H1 (cell line): Measurements from ENCODE around the gene ENTPD1. TPM values are rescaled to one million over a fixed set of nuclear protein-coding genes. Genes with fewer than 3 reads are reported as not detected.

Experiments used
- CTCF ChIA-PET: fragments of 300-600 bp; sonication (Branson Sonifier 250); formaldehyde crosslinking; loops from one replicate; lab custom pipeline; 2021; ENCODE audit not compliant: partially characterized antibody; lab: Charles Lee
- POLR2A ChIA-PET: fragments of 300-600 bp; sonication (Branson Sonifier 250); formaldehyde crosslinking; loops from one replicate; lab custom pipeline; 2021; ENCODE audit warnings: inconsistent platforms; ENCODE audit not compliant: partially characterized antibody; lab: Charles Lee
- DNase-seq, 2 experiments: peaks; one replicate each; pipeline versions ENCODE4 v3.0.0 to v3.0.0-alpha.2; 2010 to 2022; ENCODE audit warnings: low spot score in 2 of 2, low read depth in 1 of 2, mixed read lengths in 1 of 2
- FAIRE-seq: peaks from 2 replicates; lab custom pipeline; 2011; peaks lifted over from hg19 to GRCh38; lab: Jason Lieb, UNC
- H2AFZ ChIP-seq: 2 replicates; pipeline ENCODE4 v1.8.1; 2012; ENCODE audit warnings: low read length, inconsistent platforms
- H2AK5ac ChIP-seq: 2 replicates; pipeline ENCODE4 v1.6.1; 2013; ENCODE audit warnings: low read depth, low read length
- H2BK120ac ChIP-seq: replicated peaks from 2 replicates; pipeline ENCODE3; 2013; ENCODE audit warnings: low read depth, low read length, inconsistent platforms
- H2BK12ac ChIP-seq: 2 replicates; pipeline ENCODE4 v1.6.1; 2013; ENCODE audit warnings: low read depth, low read length
- H2BK15ac ChIP-seq: 2 replicates; pipeline ENCODE4 v1.6.1; 2013; ENCODE audit warnings: low read length
- H2BK20ac ChIP-seq: 2 replicates; pipeline ENCODE4 v1.6.1; 2013; ENCODE audit warnings: low read length
- H2BK5ac ChIP-seq: 2 replicates; pipeline ENCODE4 v1.6.1; 2013; ENCODE audit warnings: low read depth, low read length
- H3K14ac ChIP-seq: 2 replicates; pipeline ENCODE4 v1.6.1; 2013; ENCODE audit warnings: inconsistent platforms; ENCODE audit not compliant: insufficient read length
- H3K18ac ChIP-seq: 2 replicates; pipeline ENCODE4 v1.6.1; 2013; ENCODE audit warnings: low read length; ENCODE audit errors: extremely low read depth
- H3K23ac ChIP-seq: 2 replicates; pipeline ENCODE4 v1.6.1; 2013; ENCODE audit warnings: inconsistent platforms; ENCODE audit not compliant: insufficient read length
- H3K23me2 ChIP-seq: 2 replicates; pipeline ENCODE4 v1.6.1; 2013; ENCODE audit warnings: low read depth, low read length
- H3K27ac ChIP-seq: 2 replicates; pipeline ENCODE4 v1.6.1; 2011; ENCODE audit warnings: low read depth, low read length, inconsistent platforms
- H3K27me3 ChIP-seq, 4 experiments: replicated peaks in 1 of 4; 1 replicate in 1 of 4; 2 replicates in 3 of 4; pipeline versions ENCODE4 v1.6.1 to v1.8.1; 2011 to 2013; ENCODE audit warnings: low read length in 3 of 4, mild to moderate bottlenecking in 3 of 4, inconsistent platforms in 2 of 4, mixed read lengths in 2 of 4, moderate library complexity in 1 of 4; ENCODE audit not compliant: control insufficient read depth in 3 of 4, insufficient read depth in 3 of 4; ENCODE audit errors: extremely low read depth in 1 of 4
- H3K36me3 ChIP-seq, 4 experiments: 2 replicates each; pipeline versions ENCODE4 v1.6.1 to v1.8.1; 2011 to 2013; ENCODE audit warnings: mild to moderate bottlenecking in 4 of 4, low read length in 3 of 4, moderate library complexity in 2 of 4, control low read depth in 1 of 4, inconsistent platforms in 1 of 4; ENCODE audit not compliant: insufficient read depth in 4 of 4, control insufficient read depth in 2 of 4
- H3K4ac ChIP-seq: replicated peaks from 2 replicates; pipeline ENCODE3; 2013; ENCODE audit warnings: low read length, low read depth, mixed read lengths, inconsistent platforms; ENCODE audit not compliant: insufficient read length
- H3K4me1 ChIP-seq, 4 experiments: replicated peaks in 1 of 4; 1 replicate in 1 of 4; 2 replicates in 3 of 4; pipeline versions ENCODE4 v1.6.1 to v1.8.1; 2011 to 2013; ENCODE audit warnings: low read length in 3 of 4, inconsistent platforms in 2 of 4, mixed read lengths in 1 of 4; ENCODE audit not compliant: insufficient read depth in 4 of 4, control insufficient read depth in 3 of 4
- H3K4me2 ChIP-seq, 2 experiments: 2 replicates each; pipeline versions ENCODE4 v1.6.1 to v1.8.1; 2011 to 2013; ENCODE audit warnings: low read depth in 2 of 2, low read length in 2 of 2, control low read depth in 1 of 2, inconsistent platforms in 1 of 2, mild to moderate bottlenecking in 1 of 2; ENCODE audit not compliant: insufficient read depth in 1 of 2
- H3K4me3 ChIP-seq, 4 experiments: fragments of 200-600, 300-600 bp in 1 of 4; sonication (generic), shearing (Covaris generic), sonication (Bioruptor Twin) in 1 of 4; 2 replicates each; pipeline versions ENCODE4 v1.5.1 to v1.8.1; 2011 to 2016; ENCODE audit warnings: low read length in 4 of 4, low read depth in 3 of 4, control low read depth in 2 of 4, inconsistent platforms in 2 of 4, mild to moderate bottlenecking in 2 of 4, mixed read lengths in 1 of 4, moderate library complexity in 1 of 4; ENCODE audit not compliant: insufficient read depth in 2 of 4; ENCODE audit errors: extremely low read depth in 1 of 4
- H3K56ac ChIP-seq: replicated peaks from 2 replicates; pipeline ENCODE3; 2013; ENCODE audit warnings: low read depth, mild to moderate bottlenecking, mixed read lengths, low read length, inconsistent platforms; ENCODE audit not compliant: insufficient read length
- H3K79me1 ChIP-seq: 2 replicates; pipeline ENCODE4 v1.6.1; 2013; ENCODE audit warnings: low read depth, low read length, control low read depth
- H3K79me2 ChIP-seq, 2 experiments: 2 replicates each; pipeline versions ENCODE4 v1.6.1 to v1.8.1; 2012 to 2013; ENCODE audit warnings: low read length in 2 of 2, mild to moderate bottlenecking in 2 of 2, inconsistent platforms in 1 of 2; ENCODE audit not compliant: insufficient read depth in 2 of 2, control insufficient read depth in 1 of 2
- H3K9ac ChIP-seq, 4 experiments: replicated peaks in 1 of 4; 1 replicate in 1 of 4; 2 replicates in 3 of 4; pipeline versions ENCODE4 v1.6.1 to v1.8.1; 2011 to 2013; ENCODE audit warnings: low read depth in 3 of 4, low read length in 3 of 4, control low read depth in 2 of 4, mild to moderate bottlenecking in 2 of 4, moderate library complexity in 2 of 4, inconsistent platforms in 1 of 4; ENCODE audit errors: extremely low read depth in 1 of 4
- H3K9me3 ChIP-seq, 2 experiments: 2 replicates each; pipeline versions ENCODE4 v1.6.1 to v1.8.1; 2012 to 2013; ENCODE audit warnings: mild to moderate bottlenecking in 2 of 2, moderate library complexity in 2 of 2, control low read depth in 1 of 2, inconsistent platforms in 1 of 2, low read depth in 1 of 2, low read length in 1 of 2, mixed read lengths in 1 of 2; ENCODE audit not compliant: insufficient read depth in 2 of 2
- H4K20me1 ChIP-seq, 2 experiments: replicated peaks in 1 of 2; 2 replicates each; pipeline versions ENCODE3 to v1.8.1; 2011 to 2013; ENCODE audit warnings: inconsistent platforms in 2 of 2, low read length in 2 of 2, mild to moderate bottlenecking in 1 of 2; ENCODE audit not compliant: insufficient read depth in 2 of 2, control insufficient read depth in 1 of 2
- H4K5ac ChIP-seq: 2 replicates; pipeline ENCODE4 v1.6.1; 2013; ENCODE audit warnings: low read length, low read depth, mixed read lengths, inconsistent platforms; ENCODE audit not compliant: insufficient read length
- H4K8ac ChIP-seq: 2 replicates; pipeline ENCODE4 v1.8.0; 2013; ENCODE audit warnings: mild to moderate bottlenecking, moderate library complexity, low read length, inconsistent platforms; ENCODE audit not compliant: insufficient read depth; ENCODE audit errors: extremely low read depth
- H4K91ac ChIP-seq: replicated peaks from 2 replicates; pipeline ENCODE3; 2013; ENCODE audit warnings: low read length, mixed read lengths, inconsistent platforms; ENCODE audit not compliant: insufficient read length
- CEBPB ChIP-seq: IDR thresholded peaks from 2 replicates; pipeline ENCODE4 v1.6.1; 2012; ENCODE audit warnings: low read depth, low read length
- CHD2 ChIP-seq: IDR thresholded peaks from 2 replicates; pipeline ENCODE4 v1.6.1; 2012; ENCODE audit warnings: low read length, improper control_type of control experiment
- GABPA ChIP-seq: IDR thresholded peaks from 2 replicates; pipeline ENCODE4 v1.6.1; 2011; ENCODE audit warnings: mild to moderate bottlenecking, low read length, moderate library complexity, borderline replicate concordance; ENCODE audit not compliant: insufficient read depth
- JUN ChIP-seq: IDR thresholded peaks from 2 replicates; pipeline ENCODE4 v1.6.1; 2011; ENCODE audit warnings: low read depth, mild to moderate bottlenecking, improper control_type of control experiment, low read length
- MAFK ChIP-seq: IDR thresholded peaks from 2 replicates; pipeline ENCODE4 v1.6.1; 2012; ENCODE audit warnings: low read depth, mild to moderate bottlenecking, improper control_type of control experiment, low read length
- POLR2A ChIP-seq, 2 experiments: IDR thresholded peaks; 1 replicate in 1 of 2; 2 replicates in 1 of 2; pipeline ENCODE4 v1.6.1; 2011; ENCODE audit warnings: low read depth in 2 of 2, low read length in 2 of 2, mild to moderate bottlenecking in 2 of 2; ENCODE audit errors: control extremely low read depth in 1 of 2
- YY1 ChIP-seq: IDR thresholded peaks from 2 replicates; pipeline ENCODE4 v1.6.1; 2011; ENCODE audit warnings: low read depth, mild to moderate bottlenecking, low read length
- WGBS, 2 experiments: shearing (Covaris generic) in 1 of 2; methylation state at CpG; one replicate each; pipeline versions ENCODE4 v1.1.6 to v1.1.7; 2013 to 2015; ENCODE audit warnings: low lambda C conversion rate in 2 of 2, mixed read lengths in 2 of 2, inconsistent platforms in 1 of 2, low coverage in 1 of 2, missing lambda C conversion rate in 1 of 2; ENCODE audit not compliant: insufficient replicate concordance in 2 of 2, insufficient coverage in 1 of 2, insufficient read length in 1 of 2; ENCODE audit errors: extremely low coverage in 1 of 2, missing lambda C conversion rate in 1 of 2; 5-methylcytosine and 5-hydroxymethylcytosine counted together
- polyA plus RNA-seq, 7 experiments: library from polyadenylated mRNA; depleted of rRNA in 3 of 7; stranded (reverse) in 5 of 7; unstranded in 2 of 7; fragments of >200 nt in 5 of 7; fragments of 200-250 nt in 2 of 7; gene quantifications; 1 replicate in 5 of 7; 2 replicates in 1 of 7; 4 replicates in 1 of 7; pipeline versions ENCODE4 v1.2.1 to v1.2.3, GENCODE V29; 2011 to 2013; ENCODE audit warnings: missing spikeins in 2 of 7, mixed read lengths in 2 of 7
- total RNA-seq: library from RNA; stranded (reverse); fragmentation: NEBNext Ultra II Directional; extraction: Animal tissue kit (Norgen Biotek cat#: 25700); gene quantifications from 2 replicates; pipeline ENCODE4 v1.2.1, GENCODE V29; 2021

Gene ENTPD1
- total and polyA plus RNA-seq, 2 of the 8 experiments (the other 6 are each of a cell fraction or from before 2014, with no cell fraction given) = 2.2 to 2.5 TPM

DNA sequence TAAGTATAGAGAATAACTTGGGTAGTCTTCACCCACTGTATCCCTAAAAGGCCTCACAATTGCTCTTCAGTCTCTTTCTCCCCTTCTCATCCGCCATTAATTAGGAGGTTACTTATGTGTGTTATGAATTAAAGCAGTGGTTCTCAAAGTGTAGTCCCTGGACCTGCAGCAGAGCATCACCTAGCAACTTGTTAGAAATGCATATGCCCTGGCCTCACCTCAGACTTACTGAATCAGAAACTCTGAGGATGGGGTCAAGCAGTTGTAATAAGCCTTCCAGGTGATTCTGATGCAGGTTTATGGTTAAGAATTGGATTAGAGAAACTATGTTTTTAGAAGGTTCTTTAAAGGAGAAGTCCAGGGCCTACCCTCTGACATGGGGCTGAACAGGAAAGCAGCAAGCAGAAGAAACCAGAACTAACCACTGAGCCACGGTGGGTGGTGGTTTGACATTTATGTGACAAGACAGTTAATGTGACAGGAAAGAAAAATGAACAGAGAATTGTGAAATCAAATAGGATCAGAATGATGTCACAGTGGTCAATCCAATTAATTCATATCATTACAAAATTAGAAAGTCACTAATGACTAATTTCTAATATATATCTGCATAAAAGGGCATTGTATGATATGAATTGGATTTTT lies 37.6 kb downstream of the ENTPD1 start:
- Histone ChIP-seq H2BK5ac (no peak overlapping the region), H2BK120ac (no peak overlapping the region), H4K20me1 (no peaks in the 10 kb centered on the region), H2AFZ (no peak overlapping the region), H4K91ac (no peak overlapping the region), H2BK12ac (no peak overlapping the region), H2BK20ac (no peak overlapping the region), H3K23me2 (no peaks in the 10 kb centered on the region), H4K5ac (no peak overlapping the region), H3K79me1 (no peaks in the 10 kb centered on the region), H3K56ac (no peak overlapping the region), H3K18ac (no peak overlapping the region), H3K36me3 (no peaks in the 10 kb centered on the region; a peak in 1 of 8 replicates), H3K9me3 (no peaks in the 10 kb centered on the region), H3K4me3 (no peak overlapping the region), H2AK5ac (no peak overlapping the region), H3K27ac (no peak overlapping the region), H3K27me3 (no peaks in the 10 kb centered on the region), H3K4me1 (peaks cover 0 to 4% (median 0%) of the 10 kb centered on the region in 4 experiments; a peak in 1 of 7 replicates), H3K4ac (no peak overlapping the region), H3K9ac (no peak overlapping the region), H3K14ac (no peak overlapping the region), H4K8ac (no peak overlapping the region), H3K4me2 (no peak overlapping the region), H3K79me2 (no peaks in the 10 kb centered on the region), H2BK15ac (no peak overlapping the region), H3K23ac (no peak overlapping the region)
- DNase-seq (no peak), FAIRE-seq (no peak)
- CTCF ChIA-PET = no interaction called here
- 95% methylated on average over 2 of the region's 2 CpGs; no CpG with 5 or more reads in 1 of the 2 experiments for WGBS, 2 experiments
- POLR2A ChIA-PET = no interaction called here
- no peak for TF ChIP-seq JUN
- no peak for TF ChIP-seq MAFK
- TF ChIP-seq GABPA = no peak
- no peak for TF ChIP-seq YY1
- TF ChIP-seq POLR2A (IDR thresholded peaks at IDR 0.05; ENCODE audit: control extremely low read depth in 1 of 2, low read depth in 2 of 2, low read length in 2 of 2) = no peak
- no peak for TF ChIP-seq CEBPB
- TF ChIP-seq CHD2 = no peak
